GM21825 (cell line): ENCODE measurements around the gene GH1.
"Not testable (repeated sequence)": the region's sequence is repeated elsewhere in the genome, so short reads cannot be mapped to it uniquely, and the experiment has no call there.

Experiments
- ATAC-seq: cut with Tn5 transposase; IDR thresholded peaks from one replicate; pipeline ENCODE4 v1.9.1; 2021; ENCODE audit warnings: mild to moderate bottlenecking, moderate library complexity; ENCODE audit not compliant: unreplicated experiment

The GH1 gene

GRCh38 chr17:63928172-63928666 lies 9.6 kb upstream of the GH1 start:
- no peak for ATAC-seq

- no peak for ATAC-seq
Observed at GRCh38 chr17:63927464-63928171, 9.0 kb upstream of the GH1 start.

- no peak for ATAC-seq
Observed at GRCh38 chr17:63926164-63926563, 7.5 kb upstream of the GH1 start.

- ATAC-seq = no peak
Observed at GRCh38 chr17:63925615-63926014, 7.0 kb upstream of the GH1 start.

GRCh38 chr17:63922402-63922801 lies 3.8 kb upstream of the GH1 start:
- ATAC-seq = not testable (repeated sequence)

GRCh38 chr17:63920779-63921178 lies 2.1 kb upstream of the GH1 start:
- ATAC-seq = not testable (repeated sequence)

GRCh38 chr17:63920050-63920449 lies 1.4 kb upstream of the GH1 start:
- ATAC-seq = not testable (repeated sequence)

GRCh38 chr17:63919311-63919723 lies 678 bp upstream of the GH1 start:
- ATAC-seq = peak; percentile 47

GRCh38 chr17:63918305-63918704 lies 334 bp downstream of the GH1 start:
- no peak for ATAC-seq

- ATAC-seq = no peak
Observed at GRCh38 chr17:63917646-63918045, 993 bp downstream of the GH1 start.

GRCh38 chr17:63917206-63917605 lies 1.4 kb downstream of the GH1 start:
- not testable (repeated sequence) for ATAC-seq

GRCh38 chr17:63916566-63917185 lies 2.0 kb downstream of the GH1 start:
- no peak for ATAC-seq

- not testable (repeated sequence) for ATAC-seq
Observed at GRCh38 chr17:63915753-63916152, 2.9 kb downstream of the GH1 start.

GRCh38 chr17:63914471-63914870 lies 4.2 kb downstream of the GH1 start:
- no peak for ATAC-seq

- ATAC-seq = no peak
Observed at GRCh38 chr17:63911657-63912100, 7.0 kb downstream of the GH1 start.

- ATAC-seq = no peak
Observed at GRCh38 chr17:63911041-63911635, 7.5 kb downstream of the GH1 start, which contains the start of gene CSHL1. TSS of gene CSHL1 (minus strand) at chr17:63911258. CDS start at chr17:63911196, 62 bp downstream.

- ATAC-seq = no peak
Observed at GRCh38 chr17:63910096-63910495, 8.5 kb downstream of the GH1 start.

- not testable (repeated sequence) for ATAC-seq
Observed at GRCh38 chr17:63909586-63909985, 9.1 kb downstream of the GH1 start.

- not testable (repeated sequence) for ATAC-seq
Observed at GRCh38 chr17:63907161-63907778, 11.4 kb downstream of the GH1 start.

- not testable (repeated sequence) for ATAC-seq
Observed at GRCh38 chr17:63904796-63905195, 13.8 kb downstream of the GH1 start.

GRCh38 chr17:63903787-63904201 lies 14.8 kb downstream of the GH1 start:
- ATAC-seq = not testable (repeated sequence)
